HG03039 (cell line): ENCODE results near the gene GPR160.

Source experiments
- ATAC-seq: cut with Tn5 transposase; IDR thresholded peaks from one replicate; pipeline ENCODE4 v1.9.1; 2021; ENCODE audit warnings: mild to moderate bottlenecking, moderate library complexity; ENCODE audit not compliant: unreplicated experiment

GPR160 gene

GRCh38 chr3:170063691-170064090, 25.9 kb downstream of the GPR160 start:
- no peak for ATAC-seq

- no peak for ATAC-seq
These were observed 26.3 kb downstream of the GPR160 start for GRCh38 chr3:170064108-170064507.

GRCh38 chr3:170075441-170076091, 37.8 kb downstream of the GPR160 start:
- ATAC-seq = no peak

- no peak for ATAC-seq
These were observed 39.0 kb downstream of the GPR160 start for GRCh38 chr3:170076715-170077238.

GRCh38 chr3:170077361-170077760, 39.6 kb downstream of the GPR160 start:
- ATAC-seq = no peak

GRCh38 chr3:170078620-170079281, 41.0 kb downstream of the GPR160 start:
- no peak for ATAC-seq

GRCh38 chr3:170079536-170080165, 41.9 kb downstream of the GPR160 start:
- ATAC-seq = no peak

- no peak for ATAC-seq
These were observed 42.8 kb downstream of the GPR160 start for GRCh38 chr3:170080605-170081004.

GRCh38 chr3:170081079-170081741, 43.4 kb downstream of the GPR160 start:
- no peak for ATAC-seq

GRCh38 chr3:170083343-170083742, 45.5 kb downstream of the GPR160 start:
- ATAC-seq = no peak

GRCh38 chr3:170085396-170085795, 47.6 kb downstream of the GPR160 start:
- ATAC-seq = no peak

- ATAC-seq = no peak
These were observed 52.2 kb downstream of the GPR160 start for GRCh38 chr3:170089862-170090600.

GRCh38 chr3:170090601-170090981, 52.8 kb downstream of the GPR160 start:
- ATAC-seq = no peak

GRCh38 chr3:170092907-170093306, 55.1 kb downstream of the GPR160 start:
- no peak for ATAC-seq

GRCh38 chr3:170095771-170096170, 58.0 kb downstream of the GPR160 start:
- no peak for ATAC-seq

GRCh38 chr3:170096342-170096741, 58.5 kb downstream of the GPR160 start:
- no peak for ATAC-seq

GRCh38 chr3:170098753-170099152, 61.0 kb downstream of the GPR160 start:
- no peak for ATAC-seq

- no peak for ATAC-seq
These were observed 63.1 kb downstream of the GPR160 start for GRCh38 chr3:170100944-170101343.

GRCh38 chr3:170102431-170102830, 64.6 kb downstream of the GPR160 start:
- no peak for ATAC-seq

- ATAC-seq = no peak
These were observed 70.1 kb downstream of the GPR160 start for GRCh38 chr3:170107941-170108340.

GRCh38 chr3:170108955-170109354, 71.2 kb downstream of the GPR160 start:
- ATAC-seq = no peak
